Measurements from ENCODE around the gene MRPS9.

Gene MRPS9

GRCh38 chr2:105085525-105085924, 47.7 kb downstream of the MRPS9 start:
- POLR2A ChIA-PET, result no interaction called here
- TF ChIP-seq, protein P1, sequence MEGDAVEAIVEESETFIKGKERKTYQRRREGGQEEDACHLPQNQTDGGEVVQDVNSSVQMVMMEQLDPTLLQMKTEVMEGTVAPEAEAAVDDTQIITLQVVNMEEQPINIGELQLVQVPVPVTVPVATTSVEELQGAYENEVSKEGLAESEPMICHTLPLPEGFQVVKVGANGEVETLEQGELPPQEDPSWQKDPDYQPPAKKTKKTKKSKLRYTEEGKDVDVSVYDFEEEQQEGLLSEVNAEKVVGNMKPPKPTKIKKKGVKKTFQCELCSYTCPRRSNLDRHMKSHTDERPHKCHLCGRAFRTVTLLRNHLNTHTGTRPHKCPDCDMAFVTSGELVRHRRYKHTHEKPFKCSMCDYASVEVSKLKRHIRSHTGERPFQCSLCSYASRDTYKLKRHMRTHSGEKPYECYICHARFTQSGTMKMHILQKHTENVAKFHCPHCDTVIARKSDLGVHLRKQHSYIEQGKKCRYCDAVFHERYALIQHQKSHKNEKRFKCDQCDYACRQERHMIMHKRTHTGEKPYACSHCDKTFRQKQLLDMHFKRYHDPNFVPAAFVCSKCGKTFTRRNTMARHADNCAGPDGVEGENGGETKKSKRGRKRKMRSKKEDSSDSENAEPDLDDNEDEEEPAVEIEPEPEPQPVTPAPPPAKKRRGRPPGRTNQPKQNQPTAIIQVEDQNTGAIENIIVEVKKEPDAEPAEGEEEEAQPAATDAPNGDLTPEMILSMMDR (IDR thresholded peaks at IDR 0.05; ENCODE audit: control extremely low read depth, extremely low read depth, low read depth, missing control alignments), result no peak

DNA sequence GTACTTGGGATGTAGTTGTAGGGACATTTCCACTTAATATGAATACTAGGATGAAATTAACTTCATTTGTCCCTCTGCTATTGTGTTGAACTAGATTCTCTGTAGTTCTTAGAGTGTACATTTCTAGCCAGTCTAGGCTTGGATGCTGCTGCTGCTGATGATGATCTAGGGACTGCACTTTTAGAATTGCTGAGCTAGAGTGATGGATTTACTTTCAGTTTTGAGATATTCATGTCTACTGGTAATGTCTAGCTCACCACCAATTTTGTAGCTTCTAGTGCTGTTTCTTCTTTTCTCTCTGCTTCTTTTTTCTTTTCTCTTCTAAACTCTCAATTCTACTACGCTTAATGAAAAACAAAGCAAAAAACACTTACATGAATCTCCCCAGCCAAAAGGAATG, 49.4 kb downstream of the MRPS9 start:
- CTCF ChIA-PET, result interaction anchor here (2.2 kb wide), 1 partner anchor 27 kb away, joined by 5 read pairs; no protein-coding TSS in a partner anchor
- no peak for DNase-seq (ENCODE audit: extremely low spot score)
- POLR2A ChIA-PET, result no interaction called here
- TF ChIP-seq, protein P1 (IDR thresholded peaks at IDR 0.05; ENCODE audit: control extremely low read depth, extremely low read depth, low read depth, missing control alignments), result no peak

More at GRCh38 chr2:105085525-105085924, 47.7 kb downstream of the MRPS9 start:
- CTCF ChIA-PET, result no interaction called here
- no peak for DNase-seq (ENCODE audit: extremely low spot score)

DNA sequence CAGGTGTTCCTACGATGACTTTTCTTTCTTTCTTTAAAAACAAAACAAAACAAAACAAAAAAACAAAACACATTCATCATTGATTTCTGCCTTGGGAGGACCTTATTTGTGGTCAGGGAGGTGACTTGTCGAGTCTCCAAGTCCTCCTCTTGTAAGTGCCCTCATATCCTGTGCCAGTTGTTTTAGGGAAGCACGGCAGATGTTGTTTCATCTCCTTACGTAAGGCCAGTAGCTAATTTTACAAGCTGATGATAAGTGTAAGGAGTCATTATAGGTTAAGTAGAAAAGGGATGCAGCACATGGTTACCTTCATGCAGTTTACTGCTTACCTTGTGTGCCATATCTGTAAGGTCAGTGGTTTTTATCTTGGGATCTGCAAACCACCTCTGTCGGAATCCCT, 52.2 kb downstream of the MRPS9 start:
- DNase-seq (ENCODE audit: extremely low spot score), result no peak
- TF ChIP-seq, protein P1 (IDR thresholded peaks at IDR 0.05; ENCODE audit: control extremely low read depth, extremely low read depth, low read depth, missing control alignments), result no peak
- ChIA-PET CTCF (interaction anchor here (2.2 kb wide), 1 partner anchor 10 kb away, joined by 7 read pairs; no protein-coding TSS in a partner anchor), POLR2A (no interaction called here)

GRCh38 chr2:105092797-105093196, 54.9 kb downstream of the MRPS9 start:
- ChIA-PET CTCF (interaction anchor here (1.1 kb wide), 1 partner anchor 22 kb away, joined by 3 read pairs; no protein-coding TSS in a partner anchor), POLR2A (no interaction called here)
- no peak for DNase-seq (ENCODE audit: extremely low spot score)
- TF ChIP-seq, protein P1 (IDR thresholded peaks at IDR 0.05; ENCODE audit: control extremely low read depth, extremely low read depth, low read depth, missing control alignments), result no peak

GRCh38 chr2:105099153-105099552, 61.3 kb downstream of the MRPS9 start:
- TF ChIP-seq, protein P1 (IDR thresholded peaks at IDR 0.05; ENCODE audit: control extremely low read depth, extremely low read depth, low read depth, missing control alignments), result no peak
- DNase-seq (ENCODE audit: extremely low spot score), result no peak
- POLR2A ChIA-PET, result no interaction called here
- CTCF ChIA-PET, result interaction anchor here (1.9 to 6.5 kb wide), 6 partner anchors 7 to 139 kb away, joined by 4 to 43 read pairs (median 16); partner anchors contain the start of gene GPR45

DNA sequence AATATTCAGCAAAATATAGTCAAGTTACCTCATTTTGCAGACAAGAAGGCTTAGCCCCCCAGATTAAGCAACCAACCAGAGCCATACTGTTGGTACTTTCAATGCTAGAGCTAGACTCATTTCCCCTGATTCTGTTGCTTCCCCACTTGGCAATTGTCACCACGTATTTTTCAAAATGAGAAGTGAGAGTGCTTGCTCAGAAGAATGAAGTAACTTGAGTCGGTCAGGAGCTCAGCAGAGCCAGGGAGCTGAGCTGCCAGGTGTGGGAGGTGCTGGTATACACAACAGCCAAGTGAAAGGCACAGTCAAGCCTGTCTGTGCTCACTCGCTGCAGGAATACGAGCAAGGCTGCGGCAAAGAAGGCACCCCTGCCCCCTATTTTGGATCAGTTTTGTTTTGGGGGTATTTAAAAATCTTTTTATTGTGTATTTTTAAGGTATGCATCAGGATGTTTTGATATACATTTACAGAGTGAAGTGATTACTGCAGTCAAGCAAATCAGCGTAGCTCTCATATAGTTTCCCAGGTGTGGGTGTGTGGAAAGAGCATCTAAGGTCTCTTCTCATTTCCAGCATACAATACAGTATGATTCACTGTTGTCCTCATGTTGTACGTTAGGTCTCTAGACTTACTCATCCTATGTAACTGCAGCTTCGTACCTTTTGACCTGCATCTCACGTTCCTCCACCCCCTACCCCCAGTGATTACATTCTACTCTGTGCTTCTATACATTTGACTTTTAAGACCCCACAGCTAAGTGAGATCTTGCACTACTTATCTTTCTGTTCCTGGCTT, 62.4 kb downstream of the MRPS9 start:
- POLR2A ChIA-PET, result interaction anchor here (0.5 kb wide), 1 partner anchor 297 kb away, joined by 4 read pairs; no protein-coding TSS in a partner anchor
- TF ChIP-seq, protein P1 (IDR thresholded peaks at IDR 0.05; ENCODE audit: control extremely low read depth, extremely low read depth, low read depth, missing control alignments), result no peak
- CTCF ChIA-PET, result interaction anchor here (1.9 to 6.5 kb wide), 6 partner anchors 9 to 138 kb away, joined by 4 to 43 read pairs (median 16); partner anchors contain the start of gene GPR45
- peak; percentile 70 for DNase-seq (ENCODE audit: extremely low spot score)

All from GM10248 (cell line).